Ishikawa (cell line): Measurements from ENCODE around the gene CUL3.

Source experiments
- CEBPB ChIP-seq: IDR thresholded peaks from 2 replicates; pipeline ENCODE4 v1.6.1; 2012
- EP300 ChIP-seq: IDR thresholded peaks from 2 replicates; pipeline ENCODE4 v1.6.1; 2012; ENCODE audit warnings: borderline replicate concordance
- TAF1 ChIP-seq: IDR thresholded peaks from 2 replicates; pipeline ENCODE4 v1.6.1; 2012; ENCODE audit warnings: low read depth, mild to moderate bottlenecking

DNA sequence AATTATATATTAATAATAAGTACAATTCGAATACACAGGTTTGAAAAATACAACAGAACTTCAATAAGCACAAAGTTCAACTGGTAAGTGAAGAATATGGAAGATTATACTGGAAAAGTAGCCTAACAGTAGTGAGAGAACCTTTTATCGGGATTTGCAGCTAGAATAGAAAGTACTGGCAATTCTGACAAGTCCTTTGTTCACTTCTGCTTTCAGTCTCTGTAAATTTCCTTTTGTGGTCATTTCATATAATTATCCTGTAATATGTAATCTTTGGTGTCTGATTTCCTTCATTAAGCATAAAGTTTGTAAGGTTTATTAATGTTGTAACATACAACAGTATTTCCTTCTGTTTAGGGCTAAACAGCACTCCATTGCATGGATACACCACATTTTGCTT, 67.2 kb downstream of the CUL3 start:
- no peak for TF ChIP-seq TAF1
- no peak for TF ChIP-seq CEBPB
- no peak for TF ChIP-seq EP300
